K562 (cell line): ENCODE results near the gene OSBPL10. TPM values are rescaled to one million over a fixed set of nuclear protein-coding genes. Genes with fewer than 3 reads are reported as not detected.

ENCODE experiments used
- ATAC-seq: fragments of 200-7000 bp; cut with Tn5 transposase; 3 replicates; pipeline ENCODE4 v1.9.1; 2020; ENCODE audit warnings: moderate library complexity
- BruUV-seq: library from RNA; stranded (reverse); fragments of 400-500 nt; replicated peaks from 2 replicates; lab custom pipeline; 2021; lab: Mats Ljungman, UMichigan
- CTCF ChIA-PET: fragments of 300-600 bp; formaldehyde crosslinking; extraction: SDS; loops from one replicate; lab custom pipeline; 2021; ENCODE audit warnings: low intra/inter-chr PET ratio; lab: Yijun Ruan, JAX
- POLR2A ChIA-PET: fragments of 300-600, 350-650 bp; sonication (Branson Sonifier 250); formaldehyde crosslinking; extraction: SDS; loops from one replicate; lab custom pipeline; 2021; ENCODE audit warnings: antibody characterized with exemption, inconsistent platforms; lab: Yijun Ruan, JAX
- DNase-seq, 4 experiments: peaks; one replicate each; pipeline versions ENCODE4 v3.0.0 to v3.0.0-alpha.2; 2011 to 2018; ENCODE audit warnings: low spot score in 3 of 4, mixed read lengths in 3 of 4; ENCODE audit errors: extremely low read depth in 1 of 4
- FAIRE-seq: peaks from 2 replicates; lab custom pipeline; 2011; peaks lifted over from hg19 to GRCh38; lab: Jason Lieb, UNC
- H2AFZ ChIP-seq: 2 replicates; pipeline ENCODE4 v1.6.0; 2011; ENCODE audit warnings: low read depth, low read length, control low read depth, inconsistent platforms
- H3K27ac ChIP-seq: fragments of 200-600 bp; 3 replicates; pipeline ENCODE4 v1.8.0; 2011; ENCODE audit warnings: low read depth, mild to moderate bottlenecking, control low read depth, inconsistent platforms, low read length, moderate library complexity, mixed read lengths; ENCODE audit errors: extremely low read depth
- H3K27me3 ChIP-seq, 2 experiments: fragments of 300-600 bp in 1 of 2; 2 replicates in 1 of 2; 3 replicates in 1 of 2; pipeline versions ENCODE4 v1.6.0 to v1.8.0; 2011; ENCODE audit warnings: inconsistent platforms in 2 of 2, low read length in 2 of 2, mild to moderate bottlenecking in 1 of 2, mixed read lengths in 1 of 2, moderate library complexity in 1 of 2; ENCODE audit not compliant: control insufficient read depth in 2 of 2, insufficient read depth in 2 of 2
- H3K36me3 ChIP-seq: fragments of 300-600 bp; 3 replicates; pipeline ENCODE4 v1.8.0; 2011; ENCODE audit warnings: mild to moderate bottlenecking, low read length, inconsistent platforms; ENCODE audit not compliant: control insufficient read depth, insufficient read depth
- H3K4me1 ChIP-seq, 2 experiments: fragments of 200-600 bp in 1 of 2; replicated peaks in 1 of 2; 2 replicates in 1 of 2; 3 replicates in 1 of 2; pipeline versions ENCODE4 v1.5.1 to v1.8.0; 2011; ENCODE audit warnings: inconsistent platforms in 2 of 2, low read length in 2 of 2, mild to moderate bottlenecking in 1 of 2, mixed read lengths in 1 of 2, moderate library complexity in 1 of 2; ENCODE audit not compliant: control insufficient read depth in 2 of 2, insufficient read depth in 2 of 2
- H3K4me2 ChIP-seq: 2 replicates; pipeline ENCODE4 v1.6.1; 2011; ENCODE audit warnings: low read length, control low read depth, inconsistent platforms, mixed read lengths; ENCODE audit not compliant: insufficient read depth
- H3K4me3 ChIP-seq: fragments of 200-600 bp; sonication (generic), shearing (Covaris generic); 2 replicates; pipeline ENCODE4 v1.5.1; 2016; ENCODE audit warnings: control low read depth, inconsistent platforms
- H3K79me2 ChIP-seq: fragments of 200-600 bp; 3 replicates; pipeline ENCODE4 v1.8.0; 2011; ENCODE audit warnings: low read length, inconsistent platforms; ENCODE audit not compliant: control insufficient read depth, insufficient read depth
- H3K9ac ChIP-seq, 2 experiments: 2 replicates each; pipeline versions ENCODE4 v1.6.0 to v1.6.1; 2011; ENCODE audit warnings: low read depth in 2 of 2, low read length in 2 of 2, control low read depth in 1 of 2, inconsistent platforms in 1 of 2, mild to moderate bottlenecking in 1 of 2, mixed read lengths in 1 of 2; ENCODE audit not compliant: insufficient read depth in 1 of 2
- H3K9me1 ChIP-seq: one replicate; pipeline ENCODE4 v1.6.0; 2011; ENCODE audit warnings: inconsistent platforms, mild to moderate bottlenecking, low read length, moderate library complexity; ENCODE audit not compliant: control insufficient read depth, insufficient read depth
- H3K9me3 ChIP-seq: replicated peaks from 2 replicates; pipeline ENCODE4 v1.5.1; 2011; ENCODE audit warnings: low read depth, low read length, inconsistent platforms; ENCODE audit not compliant: control insufficient read depth, insufficient read depth
- H4K20me1 ChIP-seq: replicated peaks from 2 replicates; pipeline ENCODE4 v1.6.1; 2011; ENCODE audit warnings: low read length, inconsistent platforms, mixed read lengths; ENCODE audit not compliant: control insufficient read depth, insufficient read depth
- CEBPB ChIP-seq: fragments of 450-650 bp; IDR thresholded peaks from 2 replicates; pipeline ENCODE4 v1.6.1; 2016; ENCODE audit warnings: missing genetic modification characterization, missing compliant biosample characterization
- CEBPG ChIP-seq, 3 experiments: fragments of 200-800 bp in 1 of 3; sonication (Bioruptor generic) in 1 of 3; sonication (generic) in 1 of 3; formaldehyde crosslinking in 1 of 3; IDR thresholded peaks in 2 of 3; conservative IDR thresholded peaks in 1 of 3; 2 replicates each; pipeline versions ENCODE4 v1.6.1 to v1.8.0; 2016 to 2022; ENCODE audit warnings: missing compliant biosample characterization in 2 of 3, missing genetic modification characterization in 2 of 3, mild to moderate bottlenecking in 1 of 3, missing genetic modification reagents in 1 of 3
- COPS2 ChIP-seq: fragments of 450-650 bp; conservative IDR thresholded peaks from 2 replicates; pipeline ENCODE4 v1.6.1; 2016; ENCODE audit warnings: mild to moderate bottlenecking, moderate library complexity
- MCM5 ChIP-seq: fragments of 450-650 bp; IDR thresholded peaks from 2 replicates; pipeline ENCODE4 v1.6.1; 2016; ENCODE audit warnings: low read depth
- PTBP1 ChIP-seq: fragments of 200-400 bp; formaldehyde crosslinking; IDR thresholded peaks from 2 replicates; pipeline ENCODE4 v1.6.1; 2017; ENCODE audit warnings: low read depth, low read length
- RFX1 ChIP-seq: fragments of 450-650 bp; IDR thresholded peaks from 2 replicates; pipeline ENCODE4 v1.6.1; 2016; ENCODE audit warnings: mild to moderate bottlenecking, moderate library complexity
- ZSCAN32 ChIP-seq: fragments of 450-650 bp; formaldehyde crosslinking; IDR thresholded peaks from 2 replicates; pipeline ENCODE4 v1.4.0; 2020; ENCODE audit warnings: mild to moderate bottlenecking, moderate library complexity
- WGBS: fragments of 100-300 bp; shearing (Covaris generic); methylation state at CpG from one replicate; pipeline ENCODE4 v1.1.6; 2016; ENCODE audit warnings: low coverage, mixed read lengths; ENCODE audit not compliant: insufficient coverage; ENCODE audit errors: missing lambda C conversion rate; 5-methylcytosine and 5-hydroxymethylcytosine counted together
- in situ Hi-C: fragments of 300-500 bp; cut with MboI; formaldehyde crosslinking; loops from 4 replicates; pipeline ENCODE4 v1.15.0; 2018; ENCODE audit warnings: inconsistent platforms, mixed read lengths
- intact Hi-C: fragments of 100-400 bp; cut with micrococcal nuclease; formaldehyde crosslinking; loops from 2 replicates; pipeline ENCODE4 v1.14.2; 2022
- polyA plus RNA-seq, 8 experiments: library from polyadenylated mRNA; depleted of rRNA in 4 of 8; stranded (reverse) in 5 of 8; unstranded in 3 of 8; fragments of >200 nt; fragmentation: Nextera tagmentation in 2 of 8; fragmentation: Illumina TruSeq in 1 of 8; extraction: Ambion mirVana in 2 of 8; extraction: Trizol in 1 of 8; gene quantifications; 2 replicates each; pipeline versions ENCODE4 v1.2.1 to v1.2.3, GENCODE V29; 2011 to 2014; ENCODE audit warnings: inconsistent platforms in 1 of 8, missing spikeins in 1 of 8
- total RNA-seq, 7 experiments: library from RNA; depleted of rRNA in 6 of 7; stranded (reverse); fragments of >200 nt in 6 of 7; fragmentation: Illumina TruSeq in 2 of 7; extraction: Trizol in 2 of 7; gene quantifications; 2 replicates each; pipeline versions ENCODE4 v1.2.1 to v1.2.3, GENCODE V29; 2011 to 2021; ENCODE audit warnings: low replicate concordance in 1 of 7
- TF ChIP-seq, protein P1 (sequence below), 2 experiments: fragments of 450-650 bp in 1 of 2; sonication (generic) in 1 of 2; formaldehyde crosslinking in 1 of 2; IDR thresholded peaks in 1 of 2; conservative IDR thresholded peaks in 1 of 2; 2 replicates each; pipeline versions ENCODE4 v1.6.1 to v1.8.1; 2016 to 2023; ENCODE audit warnings: mild to moderate bottlenecking in 2 of 2, moderate library complexity in 2 of 2, inconsistent platforms in 1 of 2, missing genetic modification reagents in 1 of 2
- TF ChIP-seq, protein P2 (sequence below): fragments of 450-650 bp; formaldehyde crosslinking; IDR thresholded peaks from 2 replicates; pipeline ENCODE4 v1.4.0; 2022; ENCODE audit warnings: mild to moderate bottlenecking, moderate library complexity

Gene OSBPL10
- total and polyA plus RNA-seq, 9 of the 15 experiments (the other 6 are each of a cell fraction or from before 2014, with no cell fraction given): 0.03 to 0.19 (median 0.14) TPM; not detected in 2

DNA sequence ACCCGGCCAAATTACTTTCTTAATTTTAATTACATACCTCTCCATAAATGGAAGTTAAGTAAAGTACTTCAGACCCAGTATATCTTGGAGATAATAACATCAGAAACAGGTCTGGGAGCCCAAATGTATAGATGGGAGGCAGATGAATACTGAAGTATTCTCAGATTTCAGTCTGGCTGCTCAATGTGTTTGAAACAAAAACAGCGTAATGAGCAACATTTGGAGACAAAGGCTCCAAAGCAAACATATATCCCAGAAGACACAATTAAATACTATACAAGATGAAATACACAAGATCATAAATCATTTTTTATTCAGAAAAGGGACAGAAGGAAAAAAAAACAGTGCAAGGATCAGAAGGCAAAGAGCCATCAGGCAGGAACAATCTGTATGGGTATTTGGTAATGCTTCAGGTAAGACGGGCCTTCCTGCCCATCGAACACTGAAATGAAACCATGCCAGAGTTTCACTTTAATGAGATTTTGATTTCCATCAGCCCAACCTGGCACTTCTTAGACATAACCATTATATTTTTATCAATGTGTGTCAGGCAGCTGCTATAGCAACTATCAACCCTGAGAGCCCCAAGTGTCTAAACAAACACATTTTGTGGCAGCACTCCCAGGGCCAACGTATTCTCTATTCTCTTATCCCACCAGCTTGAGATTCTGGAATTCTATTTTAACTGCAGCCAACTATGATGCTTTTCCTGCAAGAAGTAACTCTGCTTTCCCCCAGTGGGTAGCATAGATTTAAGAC, 237.6 kb downstream of the OSBPL10 start:
- Histone ChIP-seq H3K9me1 (no peaks in the 10 kb centered on the region), H3K27me3 (peaks cover 15 to 18% of the 10 kb centered on the region in 2 experiments; a peak in 4 of 5 replicates), H3K27ac (no peak overlapping the region), H3K4me3 (no peak overlapping the region), H3K79me2 (no peaks in the 10 kb centered on the region), H3K4me2 (no peak overlapping the region), H3K4me1 (no peaks in the 10 kb centered on the region), H3K9me3 (no peaks in the 10 kb centered on the region), H2AFZ (no peak overlapping the region), H3K9ac (no peak overlapping the region), H3K36me3 (no peaks in the 10 kb centered on the region), H4K20me1 (no peaks in the 10 kb centered on the region)
- ATAC-seq (no peak), DNase-seq (no peak), FAIRE-seq (no peak)
- TF ChIP-seq PTBP1 (no peak), RFX1 (peak; percentile 23; the same call in 1 of the 2 replicates)
- WGBS: 7% methylated on average over 5 of the region's 5 CpGs
- BruUV-seq: no TSS peak
- ChIA-PET POLR2A (no interaction called here), CTCF (no interaction called here)
- in situ Hi-C loops: no loop called here
- intact Hi-C loops: no loop called here

DNA sequence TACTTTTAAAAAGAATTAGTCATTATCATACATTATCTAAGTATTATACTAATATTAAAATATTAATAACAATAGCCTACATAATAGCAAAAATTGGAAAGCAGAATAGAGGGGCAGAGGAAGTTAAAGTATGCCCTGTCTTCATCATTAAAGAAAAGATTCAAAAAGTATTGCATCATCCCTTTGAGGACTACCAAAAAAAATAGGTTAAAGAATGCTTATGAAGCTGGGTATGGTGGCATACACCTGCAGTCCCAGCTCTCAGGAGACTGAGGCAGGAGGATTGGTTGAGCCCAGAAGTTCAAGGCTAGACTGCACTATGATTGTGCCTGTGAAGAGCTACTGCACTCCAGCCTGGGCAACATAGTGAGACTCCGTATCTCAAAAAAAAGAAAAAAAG, 240.7 kb downstream of the OSBPL10 start:
- no peak for FAIRE-seq
- no peak overlapping the region for H3K27ac ChIP-seq
- H3K9ac ChIP-seq: no peak overlapping the region
- no peak overlapping the region for H3K4me2 ChIP-seq
- no peak for ATAC-seq
- H3K36me3 ChIP-seq: no peaks in the 10 kb centered on the region
- H4K20me1 ChIP-seq: no peaks in the 10 kb centered on the region
- in situ Hi-C loops (no loop called here), intact Hi-C loops (no loop called here)
- H3K9me1 ChIP-seq: no peaks in the 10 kb centered on the region
- POLR2A ChIA-PET: interaction anchor here (0.6 kb wide), 1 partner anchor 13 kb away, joined by 4 read pairs; no protein-coding TSS in a partner anchor
- H3K4me3 ChIP-seq: no peak overlapping the region
- no peaks in the 10 kb centered on the region for H3K9me3 ChIP-seq
- no TSS peak for BruUV-seq
- no peak for DNase-seq
- H3K4me1 ChIP-seq: no peaks in the 10 kb centered on the region
- H3K79me2 ChIP-seq: no peaks in the 10 kb centered on the region
- no peak overlapping the region for H2AFZ ChIP-seq
- peaks cover 13 to 16% of the 10 kb centered on the region in 2 experiments; a peak in 4 of 5 replicates for H3K27me3 ChIP-seq
- WGBS: 0% methylated on average over 1 of the region's 1 CpG
- TF ChIP-seq CEBPB (tag): peak; percentile 52
- no peak for TF ChIP-seq MCM5
- TF ChIP-seq, protein P1, sequence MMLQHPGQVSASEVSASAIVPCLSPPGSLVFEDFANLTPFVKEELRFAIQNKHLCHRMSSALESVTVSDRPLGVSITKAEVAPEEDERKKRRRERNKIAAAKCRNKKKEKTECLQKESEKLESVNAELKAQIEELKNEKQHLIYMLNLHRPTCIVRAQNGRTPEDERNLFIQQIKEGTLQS (IDR thresholded peaks at IDR 0.05): peak; percentile 68
- TF ChIP-seq, protein P1 (CRISPR knock-in tag; conservative IDR thresholded peaks at IDR 0.05): no peak
- no peak for TF ChIP-seq COPS2
- TF ChIP-seq, protein P2, sequence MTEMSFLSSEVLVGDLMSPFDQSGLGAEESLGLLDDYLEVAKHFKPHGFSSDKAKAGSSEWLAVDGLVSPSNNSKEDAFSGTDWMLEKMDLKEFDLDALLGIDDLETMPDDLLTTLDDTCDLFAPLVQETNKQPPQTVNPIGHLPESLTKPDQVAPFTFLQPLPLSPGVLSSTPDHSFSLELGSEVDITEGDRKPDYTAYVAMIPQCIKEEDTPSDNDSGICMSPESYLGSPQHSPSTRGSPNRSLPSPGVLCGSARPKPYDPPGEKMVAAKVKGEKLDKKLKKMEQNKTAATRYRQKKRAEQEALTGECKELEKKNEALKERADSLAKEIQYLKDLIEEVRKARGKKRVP (CRISPR knock-in tag): peak; percentile 62
- peak; percentile 59; the same call in 1 of the 2 replicates for TF ChIP-seq ZSCAN32 (CRISPR knock-in tag)
- TF ChIP-seq CEBPG (CRISPR knock-in tag; IDR thresholded peaks at IDR 0.05): no peak
- TF ChIP-seq CEBPG (tag; conservative IDR thresholded peaks at IDR 0.05 in 1 of 2, IDR thresholded peaks at IDR 0.05 in 1 of 2): peak; percentile 44 to 91
- TF ChIP-seq, all 486 proteins: peak for 5
- CTCF ChIA-PET: no interaction called here
